ENCODE measurements around the gene ITGA2B.
"Not testable (repeated sequence)": the region's sequence is repeated elsewhere in the genome, so short reads cannot be mapped to it uniquely, and the experiment has no call there.

ITGA2B gene

DNA sequence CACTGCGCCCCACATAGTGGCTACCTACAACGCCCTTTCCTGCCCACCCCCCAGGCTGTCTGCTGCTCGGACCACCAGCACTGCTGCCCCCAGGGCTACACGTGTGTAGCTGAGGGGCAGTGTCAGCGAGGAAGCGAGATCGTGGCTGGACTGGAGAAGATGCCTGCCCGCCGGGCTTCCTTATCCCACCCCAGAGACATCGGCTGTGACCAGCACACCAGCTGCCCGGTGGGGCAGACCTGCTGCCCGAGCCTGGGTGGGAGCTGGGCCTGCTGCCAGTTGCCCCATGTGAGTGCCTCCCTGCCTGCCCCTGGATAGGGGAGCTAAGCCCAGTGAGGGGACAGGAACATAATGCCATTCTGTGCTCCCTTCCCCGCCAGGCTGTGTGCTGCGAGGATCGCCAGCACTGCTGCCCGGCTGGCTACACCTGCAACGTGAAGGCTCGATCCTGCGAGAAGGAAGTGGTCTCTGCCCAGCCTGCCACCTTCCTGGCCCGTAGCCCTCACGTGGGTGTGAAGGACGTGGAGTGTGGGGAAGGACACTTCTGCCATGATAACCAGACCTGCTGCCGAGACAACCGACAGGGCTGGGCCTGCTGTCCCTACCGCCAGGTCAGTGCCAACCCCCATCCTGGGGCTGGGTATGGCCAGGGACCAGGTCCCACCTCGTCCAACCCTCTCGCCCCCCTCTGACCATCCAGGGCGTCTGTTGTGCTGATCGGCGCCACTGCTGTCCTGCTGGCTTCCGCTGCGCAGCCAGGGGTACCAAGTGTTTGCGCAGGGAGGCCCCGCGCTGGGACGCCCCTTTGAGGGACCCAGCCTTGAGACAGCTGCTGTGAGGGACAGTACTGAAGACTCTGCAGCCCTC is 37.3 kb downstream of the ITGA2B start:
- DNase-seq = no peak

- no peak for DNase-seq
Measured at GRCh38 chr17:44351464-44351863, 38.0 kb downstream of the ITGA2B start.

GRCh38 chr17:44350733-44351226 is 38.7 kb downstream of the ITGA2B start:
- DNase-seq = peak; percentile 73

- no peak for DNase-seq
Measured at GRCh38 chr17:44349553-44350070, 39.8 kb downstream of the ITGA2B start.

GRCh38 chr17:44348988-44349364 is 40.5 kb downstream of the ITGA2B start:
- no peak for DNase-seq

- DNase-seq = no peak
Measured at GRCh38 chr17:44348234-44348987, 41.0 kb downstream of the ITGA2B start.

GRCh38 chr17:44347206-44348055 is 42.0 kb downstream of the ITGA2B start:
- DNase-seq = not testable (repeated sequence)

DNA sequence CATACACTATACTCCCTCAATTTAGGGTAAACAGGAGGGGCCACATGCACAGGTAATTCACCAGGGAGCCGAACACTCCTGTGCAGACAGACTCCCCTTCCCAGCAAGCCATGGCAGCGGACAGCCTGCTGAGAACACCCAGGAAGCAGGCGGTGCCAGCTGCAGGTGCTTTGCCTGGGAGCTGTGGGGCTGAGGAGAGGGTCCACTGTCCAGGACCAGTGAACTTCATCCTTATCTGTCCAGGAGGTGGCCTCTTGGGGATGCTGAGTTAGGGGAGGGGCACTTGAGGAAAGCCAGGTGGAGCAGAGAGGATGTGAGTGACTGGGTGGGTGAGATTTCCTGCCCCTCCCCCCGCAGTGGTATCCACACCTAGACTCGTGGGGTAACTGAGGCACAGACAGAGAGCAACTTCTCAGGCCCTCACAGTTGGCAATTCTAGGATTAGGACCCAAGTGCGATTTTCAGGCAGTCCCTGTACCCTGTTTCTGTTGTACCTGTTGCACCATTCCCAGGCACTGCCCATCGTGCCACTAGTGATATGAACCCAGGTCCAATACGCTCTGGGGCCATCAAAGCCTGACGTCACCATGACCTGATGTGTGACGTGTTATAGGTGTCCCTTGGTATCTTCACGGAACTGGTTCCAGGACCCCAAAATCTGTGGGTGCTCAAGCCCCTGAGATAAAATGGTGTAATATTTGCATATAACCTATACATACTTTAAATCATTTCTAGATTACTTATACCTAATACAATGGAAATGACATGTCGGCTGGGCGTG is 43.2 kb downstream of the ITGA2B start:
- no peak for DNase-seq

GRCh38 chr17:44345454-44346026 is 43.9 kb downstream of the ITGA2B start:
- DNase-seq = peak; percentile 73

DNA sequence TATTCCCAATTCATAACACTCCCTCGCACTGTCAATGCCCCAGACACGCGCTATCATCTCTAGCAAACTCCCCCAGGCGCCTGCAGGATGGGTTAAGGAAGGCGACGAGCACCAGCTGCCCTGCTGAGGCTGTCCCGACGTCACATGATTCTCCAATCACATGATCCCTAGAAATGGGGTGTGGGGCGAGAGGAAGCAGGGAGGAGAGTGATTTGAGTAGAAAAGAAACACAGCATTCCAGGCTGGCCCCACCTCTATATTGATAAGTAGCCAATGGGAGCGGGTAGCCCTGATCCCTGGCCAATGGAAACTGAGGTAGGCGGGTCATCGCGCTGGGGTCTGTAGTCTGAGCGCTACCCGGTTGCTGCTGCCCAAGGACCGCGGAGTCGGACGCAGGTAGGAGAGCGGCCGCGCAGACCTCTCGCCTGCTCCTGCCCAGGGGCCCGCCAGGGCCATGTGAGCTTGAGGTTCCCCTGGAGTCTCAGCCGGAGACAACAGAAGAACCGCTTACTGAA is 44.5 kb downstream of the ITGA2B start, which contains the start of gene GRN:
TSS of gene GRN (plus strand) at position 364 of the 515 bp plus-strand sequence. CDS start 3,863 bp downstream, outside the sequence.
- peak; percentile 98 for DNase-seq

- DNase-seq = no peak
Measured at GRCh38 chr17:44343510-44344209, 45.8 kb downstream of the ITGA2B start.

DNA sequence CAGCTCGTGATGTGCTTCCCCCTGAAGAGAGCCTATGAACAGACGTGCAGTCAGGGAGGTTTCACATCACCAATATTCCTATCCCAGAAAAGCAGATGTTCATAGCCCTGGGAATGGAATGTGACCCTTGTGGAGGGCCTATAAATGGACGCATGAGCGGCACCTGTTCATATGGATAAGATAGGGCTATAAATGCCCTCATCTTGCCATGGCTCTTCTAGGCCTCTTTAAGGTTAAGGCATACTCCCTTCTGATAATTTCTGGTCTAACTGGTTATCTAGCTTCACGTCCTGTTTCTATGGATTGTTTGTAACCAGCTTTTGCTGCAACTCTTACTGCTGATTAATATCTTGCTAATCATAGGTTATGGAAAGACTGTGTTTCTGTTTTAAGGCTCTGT is 48.9 kb downstream of the ITGA2B start:
- not testable (repeated sequence) for DNase-seq

DNA sequence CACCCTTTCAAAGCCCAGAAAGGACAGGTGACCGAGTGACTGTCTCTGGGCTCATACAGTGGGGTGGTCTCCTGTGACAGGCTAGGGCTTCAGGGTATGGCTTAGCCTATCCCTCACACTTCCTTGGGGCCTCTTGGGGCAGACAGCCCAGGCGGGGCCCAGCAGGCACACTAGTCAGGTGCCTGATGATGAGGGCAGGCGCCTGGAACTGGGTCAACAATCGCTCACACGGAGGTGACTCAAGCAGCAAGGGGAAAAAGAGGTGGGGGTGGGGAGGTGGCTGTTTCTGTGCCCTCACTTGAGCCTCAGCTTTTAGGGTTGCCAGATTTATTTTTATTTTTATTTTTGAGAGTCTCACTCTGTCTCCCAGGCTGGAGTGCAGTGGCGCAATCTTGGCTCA is 50.7 kb downstream of the ITGA2B start:
- DNase-seq = no peak

DNA sequence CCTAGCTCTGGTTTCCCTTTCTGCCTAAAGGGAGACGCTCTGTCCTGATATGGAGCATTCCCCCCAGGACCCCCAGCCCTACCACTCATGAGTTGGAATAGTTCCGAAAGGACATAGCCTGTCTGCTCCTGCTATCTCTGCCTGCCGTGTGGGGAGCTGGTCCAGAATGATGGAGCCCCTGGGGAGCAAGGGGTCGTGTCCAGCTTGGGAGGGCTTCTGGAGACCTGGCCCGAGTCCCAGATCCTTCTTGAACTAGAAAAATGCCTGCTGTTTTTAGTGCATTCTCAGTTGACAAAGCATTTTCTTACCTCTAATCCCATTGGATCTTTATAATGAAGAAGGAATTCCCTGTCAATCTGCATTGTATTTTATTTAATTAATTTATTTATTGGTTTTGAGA is 53.5 kb downstream of the ITGA2B start:
- DNase-seq = no peak

- no peak for DNase-seq
Measured at GRCh38 chr17:44335564-44335963, 53.9 kb downstream of the ITGA2B start.

- DNase-seq = no peak
Measured at GRCh38 chr17:44334727-44335126, 54.7 kb downstream of the ITGA2B start.

GRCh38 chr17:44334315-44334714 is 55.1 kb downstream of the ITGA2B start:
- no peak for DNase-seq

DNA sequence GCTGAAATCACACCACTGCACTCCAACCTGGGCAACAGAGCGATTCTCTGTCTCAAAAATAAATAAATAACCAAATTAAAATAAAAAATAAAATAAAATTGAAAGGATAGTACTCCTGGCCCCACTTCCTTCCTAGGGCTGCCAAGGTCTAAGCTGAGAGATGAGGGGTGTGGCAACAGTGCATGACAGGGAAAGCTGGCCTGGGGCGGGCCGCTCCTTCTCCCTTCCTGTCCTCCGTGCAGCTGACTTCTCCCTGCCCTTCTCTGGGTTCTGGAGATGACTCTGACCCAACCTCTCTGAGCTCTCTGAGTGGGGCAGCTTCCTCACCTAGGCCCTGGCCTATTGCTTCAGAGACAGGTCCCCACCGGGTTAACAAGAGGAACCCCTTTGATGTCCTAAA is 56.1 kb downstream of the ITGA2B start:
- no peak for DNase-seq

DNA sequence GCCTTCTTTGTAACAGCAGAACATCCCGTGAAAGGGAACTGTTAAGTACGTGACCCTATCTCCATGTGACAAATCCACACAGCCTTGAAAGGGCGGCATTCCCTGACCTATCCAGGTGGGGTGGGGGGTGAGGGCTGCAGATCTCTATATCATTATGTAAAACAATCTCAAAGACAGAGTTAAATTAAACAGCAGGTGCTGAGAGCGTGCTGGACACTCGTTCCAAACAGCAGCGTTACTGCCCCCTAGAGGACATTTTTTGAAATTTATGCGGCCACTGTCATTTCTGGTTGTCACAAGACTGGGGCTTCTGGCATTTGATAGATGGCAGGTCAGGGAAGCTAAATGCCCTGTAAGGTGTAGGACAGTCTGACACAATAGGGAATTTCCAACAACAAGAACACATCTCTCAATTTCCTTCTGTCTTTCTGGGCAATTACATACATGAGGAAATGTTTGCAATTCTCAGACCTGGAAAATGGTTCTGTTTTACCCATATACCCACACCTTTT is 58.1 kb downstream of the ITGA2B start:
- peak; percentile 79 for DNase-seq

GRCh38 chr17:44330263-44330662 is 59.2 kb downstream of the ITGA2B start:
- not testable (repeated sequence) for DNase-seq
